Stimulated activated CD4-positive, alpha-beta T cell treated with anti-CD3 and anti-CD28 coated beads, Interleukin-12 subunit alpha, Interleukin-12 subunit beta, amount 100 ng/mL, for 24 hours (primary cell): ENCODE measurements around the gene FLT3.
"Not testable (repeated sequence)": the region's sequence is repeated elsewhere in the genome, so short reads cannot be mapped to it uniquely, and the experiment has no call there.

Experiments
- DNase-seq, 2 experiments: peaks; one replicate each; pipeline ENCODE4 v3.0.0-alpha.2; 2020; ENCODE audit warnings: low read depth in 2 of 2

FLT3 gene

DNA sequence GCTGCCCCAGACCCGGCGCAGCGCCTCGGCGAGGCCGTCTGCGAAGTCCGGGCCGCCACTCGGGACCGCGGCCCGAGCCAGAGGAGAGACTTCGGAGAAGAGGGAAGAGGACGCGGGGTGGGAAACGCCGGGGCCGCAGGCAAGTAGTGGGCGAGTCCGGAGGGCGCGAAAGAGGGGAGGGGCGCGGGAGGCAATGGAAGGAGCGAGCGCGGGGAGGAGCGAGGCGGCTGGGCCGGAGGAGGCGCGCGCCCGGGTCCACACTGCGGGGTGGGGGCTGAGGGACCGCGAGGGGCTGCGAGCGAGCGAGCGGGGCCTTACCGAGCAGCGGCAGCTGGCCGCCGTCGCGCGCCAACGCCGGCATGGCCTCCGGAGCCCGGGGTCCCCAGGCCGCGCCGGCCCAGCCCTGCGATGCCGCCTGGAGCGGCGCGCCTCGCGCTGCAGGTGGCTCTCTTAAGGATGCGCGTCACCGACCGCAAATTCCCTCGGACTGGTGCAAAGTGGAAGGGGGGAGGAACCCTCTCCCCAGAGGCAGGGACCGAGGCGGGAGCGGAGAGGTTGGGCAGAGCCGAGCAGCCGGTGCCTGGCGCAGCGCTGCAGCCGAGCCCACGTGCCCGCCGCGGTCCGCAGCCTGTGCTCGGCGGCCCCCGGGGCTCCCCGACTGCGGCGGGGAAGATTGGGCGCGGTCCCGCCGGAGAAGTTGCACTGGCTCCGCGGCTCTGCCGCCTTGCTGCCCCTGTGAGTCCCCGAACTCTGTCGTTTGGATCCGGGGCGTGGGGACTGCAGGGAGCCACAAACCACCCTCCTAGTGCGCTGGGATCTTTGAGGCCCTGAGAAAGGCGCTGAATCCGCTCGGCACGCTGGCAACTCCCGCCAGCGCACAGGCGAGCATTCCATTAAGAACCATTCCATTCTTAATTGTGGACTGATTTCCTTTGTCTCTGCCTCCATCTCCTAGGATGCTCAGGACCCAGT is at the start of gene FLT3:
FLT3 (minus strand) TSS at position 427 of the 972 bp plus-strand sequence; CDS start at position 361, 66 bp downstream.
- DNase-seq: peak; percentile 7 to 53

DNA sequence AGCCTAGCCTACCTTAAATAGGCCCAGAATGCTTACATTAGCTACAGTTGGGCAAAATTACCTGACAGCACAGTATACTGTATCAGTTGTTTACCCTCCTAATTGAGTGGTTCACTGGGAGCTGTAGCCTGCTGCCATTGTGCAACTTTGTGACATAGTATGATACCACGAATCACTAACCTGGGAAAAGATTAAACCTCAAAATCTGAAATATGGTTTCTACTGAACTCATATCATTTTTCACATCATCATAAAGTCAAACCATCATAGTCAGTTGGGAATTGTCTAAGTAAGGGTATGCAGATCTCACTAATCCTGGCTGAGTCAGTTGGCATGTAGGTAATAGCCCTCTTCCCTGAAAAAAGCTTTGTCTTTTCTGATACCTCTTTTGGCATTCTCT is 47.1 kb upstream of the FLT3 start:
- no peak for DNase-seq

DNA sequence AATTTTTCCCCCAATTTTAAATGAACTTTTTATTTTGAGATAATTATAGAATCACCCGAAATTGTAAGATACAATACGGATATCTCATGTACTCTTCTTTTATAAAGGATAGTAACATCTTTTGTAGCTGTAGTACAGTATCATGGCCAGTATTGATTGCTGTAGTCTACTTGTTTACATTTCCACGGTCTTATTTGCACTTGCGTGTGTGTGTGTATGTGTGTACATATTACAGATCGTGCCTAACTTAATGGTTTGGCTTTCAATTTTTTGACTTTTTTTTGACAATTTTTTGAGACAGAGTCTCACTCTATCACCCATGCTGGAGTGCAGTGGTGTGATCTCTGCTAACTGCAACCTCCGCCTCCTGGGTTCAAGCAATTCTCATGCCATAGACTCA is 44.7 kb upstream of the FLT3 start:
- DNase-seq: no peak

DNA sequence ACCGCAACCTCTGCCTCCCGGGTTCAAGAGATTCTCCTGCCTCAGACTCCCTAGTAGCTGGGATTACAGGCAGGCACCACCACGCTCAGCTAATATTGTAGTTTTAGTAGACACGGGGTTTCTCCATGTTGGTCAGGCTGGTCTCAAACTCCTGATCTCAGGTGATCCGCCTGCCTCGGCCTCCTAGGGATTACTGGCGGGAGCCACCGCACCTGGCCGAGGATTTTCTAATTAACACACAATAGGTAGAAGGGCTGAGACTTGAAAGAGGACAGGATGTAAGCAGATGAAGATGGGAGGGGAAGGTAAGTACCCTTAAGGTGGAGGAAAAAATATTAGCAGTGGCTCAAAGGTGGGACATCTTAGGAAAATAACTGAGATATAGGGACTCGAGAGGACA is 41.2 kb upstream of the FLT3 start:
- not testable (repeated sequence) for DNase-seq

DNA sequence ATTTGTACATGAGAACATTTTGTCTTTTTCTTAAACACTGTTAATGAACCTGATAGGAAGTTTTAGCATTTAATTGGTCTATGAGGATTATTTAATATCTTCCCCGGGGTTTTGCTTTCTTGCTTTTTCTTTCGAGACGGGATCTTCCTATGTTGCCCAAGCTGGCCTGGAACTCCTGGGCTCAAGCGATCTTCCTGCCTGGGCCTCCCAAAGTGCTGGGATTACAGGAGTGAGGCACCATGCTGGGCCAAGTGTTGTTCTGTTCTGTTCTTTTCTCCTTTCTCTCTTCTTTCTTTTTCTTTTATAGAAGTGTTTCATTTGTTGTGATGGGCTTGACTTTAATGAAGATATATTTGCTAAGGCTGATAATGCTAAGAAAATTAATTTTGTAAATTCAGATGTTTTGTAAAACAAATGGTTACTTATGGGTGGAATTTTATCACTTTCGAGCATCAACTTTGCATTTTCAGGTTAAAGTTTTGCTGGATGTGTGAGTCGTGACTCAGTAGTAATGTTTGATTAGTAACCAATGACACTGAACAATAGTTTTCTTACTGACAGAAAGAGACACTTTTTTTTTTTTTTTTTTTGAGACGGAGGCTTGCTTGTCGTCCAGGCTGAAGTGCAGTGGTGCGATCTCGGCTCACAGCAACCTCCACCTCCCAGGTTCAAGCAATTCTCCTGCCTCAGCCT is 40.2 kb upstream of the FLT3 start:
- no peak for DNase-seq

DNA sequence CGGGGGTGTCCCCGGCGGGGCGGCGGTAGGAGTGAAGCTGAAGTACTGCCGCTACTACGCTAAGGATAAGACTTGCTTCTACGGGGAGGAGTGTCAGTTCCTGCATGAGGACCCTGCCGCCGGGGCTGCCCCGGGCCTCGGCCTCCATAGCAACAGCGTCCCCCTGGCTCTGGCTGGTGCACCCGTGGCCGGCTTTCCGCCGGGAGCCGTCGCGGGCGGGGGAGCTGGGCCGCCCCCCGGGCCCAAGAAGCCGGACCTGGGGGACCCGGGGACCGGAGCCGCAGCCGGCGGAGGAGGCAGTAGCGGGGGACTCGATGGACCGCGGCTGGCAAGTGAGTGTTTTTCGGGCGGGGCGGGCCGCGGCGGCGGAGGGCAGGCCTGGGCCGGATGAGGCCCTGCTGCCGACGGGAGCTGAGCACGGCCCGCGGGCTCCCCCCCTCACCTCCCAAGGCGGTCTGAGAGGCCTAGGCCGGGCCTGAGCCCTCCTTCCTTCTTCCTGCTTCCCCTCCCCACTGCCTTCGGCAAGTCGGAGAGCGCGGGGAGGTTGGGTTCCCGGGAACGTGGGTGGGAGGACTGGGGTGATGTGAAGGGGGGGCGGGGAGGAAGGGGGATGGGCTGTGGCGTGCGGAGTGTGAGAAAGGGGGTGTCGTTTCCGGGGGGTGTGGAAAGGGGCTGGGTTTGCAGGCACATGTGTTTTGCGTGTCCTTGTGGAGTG is 38.5 kb upstream of the FLT3 start:
- peak; percentile 79 to 89 for DNase-seq

DNA sequence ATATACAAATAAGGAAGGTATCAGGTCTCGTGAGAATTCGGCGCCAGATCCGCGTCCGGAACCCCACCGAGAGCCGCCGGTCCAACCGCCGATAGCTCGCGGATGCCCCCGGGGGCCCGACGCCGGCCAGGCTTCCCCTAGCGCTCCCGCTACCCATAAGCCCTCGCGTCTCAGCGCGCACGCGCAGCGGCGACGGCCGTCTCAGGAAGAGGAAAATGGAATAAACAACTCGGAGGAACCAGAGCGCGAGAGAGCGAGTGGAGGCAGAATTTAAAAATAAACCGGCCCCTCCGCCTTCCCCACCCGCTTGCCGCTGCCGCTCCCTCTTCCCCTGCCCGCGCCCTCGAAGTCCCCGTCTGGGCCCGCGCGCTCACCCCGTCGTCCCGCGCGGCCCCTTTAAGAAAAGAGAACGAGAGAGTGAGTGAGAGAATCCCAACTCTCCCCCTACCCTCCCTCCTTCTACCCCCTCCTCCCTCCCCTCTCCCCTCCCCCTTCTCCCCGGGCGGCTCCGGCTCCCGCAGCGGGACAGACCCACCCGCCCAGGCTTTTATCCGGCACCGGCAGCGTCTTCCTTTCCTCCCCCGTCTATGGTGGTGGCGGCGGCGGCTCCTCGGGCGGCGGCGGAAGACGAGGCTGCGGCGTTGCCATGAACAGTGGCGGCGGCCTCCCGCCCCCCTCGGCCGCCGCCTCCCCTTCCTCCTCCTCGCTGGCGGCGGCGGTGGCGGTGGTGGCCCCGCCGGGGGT is 37.8 kb upstream of the FLT3 start, which contains the start of gene PAN3:
PAN3 (plus strand) TSS at position 534 of the 744 bp plus-strand sequence; CDS start at position 647, 113 bp downstream.
- peak; percentile 84 for DNase-seq

DNA sequence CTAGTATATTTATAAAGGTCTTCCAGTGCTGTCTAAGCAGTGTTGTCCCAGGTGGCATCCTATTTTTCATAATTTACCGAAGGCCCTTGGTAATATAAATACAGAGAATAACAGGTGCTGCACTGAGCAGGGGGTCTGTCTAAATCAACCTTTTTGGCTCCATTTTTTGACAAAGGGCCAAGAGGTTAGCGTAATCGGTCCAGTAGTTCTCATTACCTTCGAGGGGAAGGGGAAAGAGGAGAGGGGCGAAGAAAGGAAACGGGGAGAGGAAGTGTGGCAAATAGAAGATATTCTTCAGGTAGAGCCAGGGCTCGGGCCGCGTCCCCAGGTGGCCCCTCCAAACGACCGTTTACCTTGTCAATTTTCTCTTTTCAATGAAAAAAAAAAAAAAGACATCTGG is 37.2 kb upstream of the FLT3 start:
- no peak for DNase-seq

DNA sequence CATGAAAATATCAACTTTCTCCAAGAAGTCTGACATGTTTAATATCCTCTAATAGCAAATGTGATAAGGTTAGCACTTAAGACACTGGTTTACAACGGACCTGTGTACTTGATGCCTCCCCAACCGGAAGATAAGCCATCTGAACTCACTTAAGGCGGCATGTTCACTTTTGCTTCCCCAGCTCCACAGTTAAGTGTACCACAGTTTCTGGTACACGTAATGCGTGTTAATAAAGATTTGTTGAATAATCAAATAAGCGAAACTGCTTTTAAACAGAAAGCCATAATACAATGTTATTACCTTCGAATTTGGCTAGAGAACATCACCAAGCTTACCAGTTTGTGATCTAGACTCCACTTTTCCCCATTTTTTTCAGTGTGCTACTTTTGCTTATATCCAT is 36.5 kb upstream of the FLT3 start:
- no peak for DNase-seq

DNA sequence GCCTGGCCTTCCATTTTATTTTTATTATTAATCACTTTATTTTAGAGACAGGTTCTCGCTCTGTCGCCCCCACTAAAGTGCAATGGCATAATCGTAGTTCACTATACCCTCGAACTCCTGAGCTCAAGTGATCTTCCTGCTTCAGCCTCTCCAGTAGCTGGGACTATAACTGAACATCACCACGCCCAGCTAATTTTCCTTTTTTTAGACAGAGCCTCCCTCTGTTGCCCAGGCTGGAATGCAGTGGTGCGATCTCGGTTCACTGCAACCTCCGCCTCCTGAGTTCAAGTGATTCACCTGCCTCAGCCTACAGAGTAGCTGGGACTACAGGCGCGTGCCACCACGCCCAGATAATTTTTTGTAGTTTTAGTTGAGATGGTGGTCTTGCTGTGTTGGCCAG is 31.3 kb upstream of the FLT3 start:
- no peak for DNase-seq

DNA sequence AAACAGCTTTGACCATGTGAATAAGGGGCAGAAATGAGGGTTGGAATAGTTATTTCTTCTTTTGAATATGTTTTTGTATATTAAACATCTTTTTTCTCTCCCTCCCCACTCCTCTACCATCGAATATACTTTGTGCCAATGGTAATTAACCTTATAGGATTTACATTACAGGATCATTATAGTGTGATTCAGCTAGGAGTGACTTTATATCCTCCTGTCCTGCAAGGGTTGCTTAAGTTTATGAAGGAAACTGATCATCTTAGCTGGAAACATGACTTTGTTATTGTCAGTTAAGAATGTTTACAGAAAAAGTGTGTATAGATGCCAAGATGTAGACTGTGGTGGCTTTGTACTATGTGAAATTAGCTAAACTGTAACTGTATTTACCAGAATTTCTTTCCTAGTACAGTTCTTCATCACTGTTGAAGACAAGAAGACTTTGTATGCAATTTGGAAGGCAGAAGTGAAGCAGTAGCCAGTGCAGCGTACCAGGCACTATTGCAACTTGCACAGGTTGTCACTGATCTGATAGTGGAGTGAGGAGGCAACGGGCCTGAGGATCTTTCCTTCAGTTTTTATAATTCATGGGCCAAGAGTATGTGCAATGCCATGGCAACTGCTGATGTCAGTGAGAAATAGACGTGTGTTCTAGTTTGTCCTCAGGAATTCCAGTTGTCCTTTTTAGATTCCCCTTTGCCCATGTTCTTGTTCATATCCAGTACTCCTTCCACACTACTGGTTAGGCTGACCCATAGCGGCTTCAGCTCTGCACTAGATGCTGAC is 29.7 kb upstream of the FLT3 start:
- DNase-seq: no peak

DNA sequence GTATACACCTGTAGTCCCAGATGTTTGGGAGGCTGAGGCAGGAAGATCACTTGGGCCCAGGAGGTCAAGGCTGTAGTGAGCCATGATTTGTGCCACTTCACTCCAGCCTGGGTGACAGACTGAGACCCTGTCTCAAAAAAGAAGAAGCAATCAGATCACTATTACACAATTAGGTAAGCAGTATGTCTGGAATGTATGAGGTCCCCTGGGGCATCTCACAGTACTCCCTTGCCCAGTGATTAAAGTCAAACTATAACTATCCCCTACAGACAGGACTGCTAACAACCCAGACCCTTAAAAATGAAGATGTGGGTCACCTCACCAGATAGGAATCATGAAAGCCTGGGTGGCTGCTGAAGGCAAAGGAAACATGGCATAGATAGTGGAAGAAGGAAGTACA is 28.6 kb upstream of the FLT3 start:
- DNase-seq: no peak

DNA sequence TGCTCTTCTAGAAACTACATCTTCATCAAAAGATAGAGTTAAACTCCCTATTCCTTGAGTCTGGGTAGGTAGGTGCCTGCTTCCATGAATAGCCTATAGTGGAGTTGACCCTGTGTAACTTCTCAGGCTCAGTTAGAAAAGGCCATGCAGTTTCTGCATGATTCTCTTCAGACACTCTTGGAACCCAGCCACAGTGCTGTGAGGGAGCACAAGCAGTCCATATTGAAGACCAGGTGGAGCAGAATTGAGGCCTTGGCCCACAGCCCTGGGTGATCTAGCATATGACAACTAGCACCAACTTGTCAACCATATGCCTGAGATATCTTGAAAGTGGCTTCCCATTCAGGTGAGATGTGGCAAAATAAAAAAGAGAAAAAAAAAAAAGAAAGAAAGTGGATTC is 27.7 kb upstream of the FLT3 start:
- no peak for DNase-seq

DNA sequence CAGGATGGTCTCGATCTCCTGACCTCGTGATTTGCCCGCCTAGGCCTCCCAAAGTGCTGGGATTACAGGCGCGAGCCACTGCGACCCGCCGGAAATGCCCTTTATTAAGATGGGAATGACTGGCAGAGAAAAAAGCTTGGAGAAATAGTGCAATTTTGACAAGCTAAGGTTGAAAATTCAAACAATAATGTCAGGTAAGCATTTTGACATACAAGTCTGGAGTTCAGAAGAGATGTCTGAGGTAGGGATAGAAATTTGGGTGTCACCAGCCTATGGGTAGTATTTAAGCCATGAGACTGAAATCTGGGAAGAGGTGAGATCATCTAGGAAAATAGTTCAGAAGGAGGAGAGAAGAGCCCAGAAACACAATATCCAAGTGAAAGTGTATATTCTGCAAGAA is 20.8 kb upstream of the FLT3 start:
- no peak for DNase-seq

DNA sequence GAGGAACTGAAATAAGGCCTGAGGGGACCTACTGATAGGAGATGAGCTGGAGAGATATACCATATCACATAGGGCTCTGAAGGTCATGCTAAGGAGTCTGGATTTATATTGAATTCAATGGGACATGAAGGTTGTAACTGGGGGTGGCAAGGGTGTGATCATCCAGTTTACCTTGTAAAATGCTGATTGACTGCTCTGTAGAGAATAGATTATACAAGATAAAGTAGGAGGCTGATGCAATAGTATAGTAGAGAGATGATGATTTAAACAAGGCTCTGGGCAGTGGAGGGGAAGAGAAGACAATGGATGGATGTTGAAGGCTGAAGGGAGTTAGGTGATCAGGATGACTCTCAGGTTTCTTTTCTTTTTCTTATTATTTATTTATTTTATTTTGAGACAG is 19.9 kb upstream of the FLT3 start:
- no peak for DNase-seq

DNA sequence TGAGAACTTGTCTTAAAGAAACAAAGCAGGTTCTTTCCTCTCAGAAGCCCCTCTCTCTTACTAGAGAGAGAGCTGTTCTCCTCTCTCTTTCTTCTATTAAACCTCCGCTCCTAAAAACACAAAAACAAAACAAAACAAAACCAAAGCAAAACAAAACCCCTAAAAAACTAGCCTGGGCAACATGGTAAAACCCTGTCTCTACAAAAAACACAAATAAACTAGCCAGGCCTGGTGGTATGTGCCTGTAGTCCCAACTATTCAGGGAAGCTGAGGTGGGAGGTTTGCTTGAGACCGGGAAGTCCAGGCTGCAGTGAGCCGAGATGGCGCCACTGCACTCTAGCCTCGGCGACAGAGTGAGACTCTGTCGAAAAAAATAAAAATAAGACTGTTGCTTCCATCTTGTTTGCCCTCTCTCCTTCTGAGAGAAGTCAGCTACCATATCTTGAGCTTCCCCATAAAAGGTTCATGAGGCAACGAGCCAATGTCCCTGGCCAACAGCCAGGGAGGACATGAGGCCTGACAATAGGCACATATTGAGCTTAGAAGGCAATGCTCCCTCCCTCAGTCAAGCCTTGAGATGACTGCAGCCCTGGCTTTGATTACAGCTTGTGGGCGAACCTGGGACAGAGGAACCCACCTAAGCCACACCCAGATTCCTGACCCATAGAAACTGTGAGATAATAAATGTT is 17.5 kb upstream of the FLT3 start:
- DNase-seq: no peak

DNA sequence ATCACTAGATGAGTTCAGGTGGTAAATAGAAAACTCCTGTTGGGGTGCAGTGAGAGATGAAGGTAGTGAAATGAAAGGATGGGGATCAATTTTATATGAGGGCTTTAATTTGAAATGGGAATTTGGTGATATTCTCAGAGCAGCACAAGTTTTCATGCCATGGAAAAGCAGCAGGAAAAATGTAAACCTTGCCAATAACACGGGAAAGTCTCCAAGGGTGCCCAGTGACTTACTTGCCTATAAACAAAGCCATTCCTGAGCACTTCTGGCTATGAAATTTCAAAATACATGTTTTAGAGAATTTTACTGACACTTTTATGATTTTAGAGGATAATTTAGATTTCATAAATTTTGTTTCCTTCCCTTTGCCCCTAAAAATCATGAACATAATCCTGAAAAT is 16.4 kb upstream of the FLT3 start:
- no peak for DNase-seq

DNA sequence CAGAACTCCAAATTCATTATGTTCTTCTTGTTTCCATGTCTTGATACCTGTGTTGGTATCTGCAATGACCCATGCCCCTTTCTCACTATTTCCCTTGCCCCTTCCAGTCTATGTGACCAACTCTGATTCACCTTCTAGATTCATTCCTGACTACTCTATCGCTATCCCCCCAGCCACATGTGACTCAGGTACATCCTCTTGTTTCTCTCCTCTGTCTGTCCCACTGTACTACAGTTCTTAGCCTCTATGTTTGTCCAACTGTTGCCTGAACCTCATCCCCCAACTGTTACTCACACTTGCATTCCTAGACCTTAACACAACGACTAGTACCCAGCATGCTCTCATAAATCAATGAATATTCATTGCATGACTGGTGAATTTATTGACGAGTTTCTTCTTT is 10.0 kb upstream of the FLT3 start:
- DNase-seq: no peak

DNA sequence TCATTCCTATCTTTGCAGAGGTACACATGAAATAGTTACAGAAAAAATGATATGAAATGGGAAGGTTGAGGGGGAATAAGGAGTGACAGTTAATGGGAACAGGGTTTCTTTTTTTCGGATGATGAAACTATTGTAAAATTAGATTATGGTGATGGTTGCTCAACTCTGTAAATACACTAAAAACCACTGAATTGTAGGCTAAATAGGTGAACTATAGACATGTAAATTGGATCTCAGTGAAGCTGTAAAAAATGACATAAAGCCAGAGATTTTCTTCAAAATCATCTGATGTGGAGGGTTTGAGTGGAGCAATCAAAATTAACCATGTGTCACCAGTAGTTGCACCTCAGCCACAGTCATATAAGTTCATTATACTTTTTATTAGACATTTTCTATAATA is 6.6 kb upstream of the FLT3 start:
- DNase-seq: no peak

DNA sequence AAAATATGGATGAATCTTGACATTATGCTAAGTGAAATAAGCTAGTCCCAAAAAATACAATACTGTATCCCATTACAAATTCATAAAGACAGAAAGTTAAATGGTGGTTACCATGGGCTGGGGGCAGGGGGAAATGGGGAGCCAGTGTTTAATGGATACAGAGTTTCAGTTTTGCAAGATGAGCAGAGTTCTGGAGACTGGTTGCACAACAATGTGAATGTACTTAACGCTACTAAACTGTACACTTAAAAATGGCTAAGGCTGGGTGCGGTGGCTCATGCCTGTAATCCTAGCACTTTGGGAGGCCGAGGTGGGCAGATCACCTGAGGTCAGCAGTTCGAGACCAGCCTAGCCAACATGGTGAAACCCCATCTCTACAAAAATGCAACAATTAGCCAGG is 1.5 kb upstream of the FLT3 start:
- DNase-seq: not testable (repeated sequence)
